H1 (cell line): ENCODE results near the gene SLC12A2. TPM values are rescaled to one million over a fixed set of nuclear protein-coding genes. Genes with fewer than 3 reads are reported as not detected.

Experiments used
- CTCF ChIA-PET: fragments of 300-600 bp; sonication (Branson Sonifier 250); formaldehyde crosslinking; loops from one replicate; lab custom pipeline; 2021; ENCODE audit not compliant: partially characterized antibody; lab: Charles Lee
- POLR2A ChIA-PET: fragments of 300-600 bp; sonication (Branson Sonifier 250); formaldehyde crosslinking; loops from one replicate; lab custom pipeline; 2021; ENCODE audit warnings: inconsistent platforms; ENCODE audit not compliant: partially characterized antibody; lab: Charles Lee
- DNase-seq, 2 experiments: peaks; one replicate each; pipeline versions ENCODE4 v3.0.0 to v3.0.0-alpha.2; 2010 to 2022; ENCODE audit warnings: low spot score in 2 of 2, low read depth in 1 of 2, mixed read lengths in 1 of 2
- FAIRE-seq: peaks from 2 replicates; lab custom pipeline; 2011; peaks lifted over from hg19 to GRCh38; lab: Jason Lieb, UNC
- H2AFZ ChIP-seq: 2 replicates; pipeline ENCODE4 v1.8.1; 2012; ENCODE audit warnings: low read length, inconsistent platforms
- H2AK5ac ChIP-seq: 2 replicates; pipeline ENCODE4 v1.6.1; 2013; ENCODE audit warnings: low read depth, low read length
- H2BK120ac ChIP-seq: replicated peaks from 2 replicates; pipeline ENCODE3; 2013; ENCODE audit warnings: low read depth, low read length, inconsistent platforms
- H2BK12ac ChIP-seq: 2 replicates; pipeline ENCODE4 v1.6.1; 2013; ENCODE audit warnings: low read depth, low read length
- H2BK15ac ChIP-seq: 2 replicates; pipeline ENCODE4 v1.6.1; 2013; ENCODE audit warnings: low read length
- H2BK20ac ChIP-seq: 2 replicates; pipeline ENCODE4 v1.6.1; 2013; ENCODE audit warnings: low read length
- H2BK5ac ChIP-seq: 2 replicates; pipeline ENCODE4 v1.6.1; 2013; ENCODE audit warnings: low read depth, low read length
- H3K14ac ChIP-seq: 2 replicates; pipeline ENCODE4 v1.6.1; 2013; ENCODE audit warnings: inconsistent platforms; ENCODE audit not compliant: insufficient read length
- H3K18ac ChIP-seq: 2 replicates; pipeline ENCODE4 v1.6.1; 2013; ENCODE audit warnings: low read length; ENCODE audit errors: extremely low read depth
- H3K23ac ChIP-seq: 2 replicates; pipeline ENCODE4 v1.6.1; 2013; ENCODE audit warnings: inconsistent platforms; ENCODE audit not compliant: insufficient read length
- H3K23me2 ChIP-seq: 2 replicates; pipeline ENCODE4 v1.6.1; 2013; ENCODE audit warnings: low read depth, low read length
- H3K27ac ChIP-seq: 2 replicates; pipeline ENCODE4 v1.6.1; 2011; ENCODE audit warnings: low read depth, low read length, inconsistent platforms
- H3K27me3 ChIP-seq, 4 experiments: replicated peaks in 1 of 4; 1 replicate in 1 of 4; 2 replicates in 3 of 4; pipeline versions ENCODE4 v1.6.1 to v1.8.1; 2011 to 2013; ENCODE audit warnings: low read length in 3 of 4, mild to moderate bottlenecking in 3 of 4, inconsistent platforms in 2 of 4, mixed read lengths in 2 of 4, moderate library complexity in 1 of 4; ENCODE audit not compliant: control insufficient read depth in 3 of 4, insufficient read depth in 3 of 4; ENCODE audit errors: extremely low read depth in 1 of 4
- H3K36me3 ChIP-seq, 4 experiments: 2 replicates each; pipeline versions ENCODE4 v1.6.1 to v1.8.1; 2011 to 2013; ENCODE audit warnings: mild to moderate bottlenecking in 4 of 4, low read length in 3 of 4, moderate library complexity in 2 of 4, control low read depth in 1 of 4, inconsistent platforms in 1 of 4; ENCODE audit not compliant: insufficient read depth in 4 of 4, control insufficient read depth in 2 of 4
- H3K4ac ChIP-seq: replicated peaks from 2 replicates; pipeline ENCODE3; 2013; ENCODE audit warnings: low read length, low read depth, mixed read lengths, inconsistent platforms; ENCODE audit not compliant: insufficient read length
- H3K4me1 ChIP-seq, 4 experiments: replicated peaks in 1 of 4; 1 replicate in 1 of 4; 2 replicates in 3 of 4; pipeline versions ENCODE4 v1.6.1 to v1.8.1; 2011 to 2013; ENCODE audit warnings: low read length in 3 of 4, inconsistent platforms in 2 of 4, mixed read lengths in 1 of 4; ENCODE audit not compliant: insufficient read depth in 4 of 4, control insufficient read depth in 3 of 4
- H3K4me2 ChIP-seq, 2 experiments: 2 replicates each; pipeline versions ENCODE4 v1.6.1 to v1.8.1; 2011 to 2013; ENCODE audit warnings: low read depth in 2 of 2, low read length in 2 of 2, control low read depth in 1 of 2, inconsistent platforms in 1 of 2, mild to moderate bottlenecking in 1 of 2; ENCODE audit not compliant: insufficient read depth in 1 of 2
- H3K4me3 ChIP-seq, 4 experiments: fragments of 200-600, 300-600 bp in 1 of 4; sonication (generic), shearing (Covaris generic), sonication (Bioruptor Twin) in 1 of 4; 2 replicates each; pipeline versions ENCODE4 v1.5.1 to v1.8.1; 2011 to 2016; ENCODE audit warnings: low read length in 4 of 4, low read depth in 3 of 4, control low read depth in 2 of 4, inconsistent platforms in 2 of 4, mild to moderate bottlenecking in 2 of 4, mixed read lengths in 1 of 4, moderate library complexity in 1 of 4; ENCODE audit not compliant: insufficient read depth in 2 of 4; ENCODE audit errors: extremely low read depth in 1 of 4
- H3K56ac ChIP-seq: replicated peaks from 2 replicates; pipeline ENCODE3; 2013; ENCODE audit warnings: low read depth, mild to moderate bottlenecking, mixed read lengths, low read length, inconsistent platforms; ENCODE audit not compliant: insufficient read length
- H3K79me1 ChIP-seq: 2 replicates; pipeline ENCODE4 v1.6.1; 2013; ENCODE audit warnings: low read depth, low read length, control low read depth
- H3K79me2 ChIP-seq, 2 experiments: 2 replicates each; pipeline versions ENCODE4 v1.6.1 to v1.8.1; 2012 to 2013; ENCODE audit warnings: low read length in 2 of 2, mild to moderate bottlenecking in 2 of 2, inconsistent platforms in 1 of 2; ENCODE audit not compliant: insufficient read depth in 2 of 2, control insufficient read depth in 1 of 2
- H3K9ac ChIP-seq, 4 experiments: replicated peaks in 1 of 4; 1 replicate in 1 of 4; 2 replicates in 3 of 4; pipeline versions ENCODE4 v1.6.1 to v1.8.1; 2011 to 2013; ENCODE audit warnings: low read depth in 3 of 4, low read length in 3 of 4, control low read depth in 2 of 4, mild to moderate bottlenecking in 2 of 4, moderate library complexity in 2 of 4, inconsistent platforms in 1 of 4; ENCODE audit errors: extremely low read depth in 1 of 4
- H3K9me3 ChIP-seq, 2 experiments: 2 replicates each; pipeline versions ENCODE4 v1.6.1 to v1.8.1; 2012 to 2013; ENCODE audit warnings: mild to moderate bottlenecking in 2 of 2, moderate library complexity in 2 of 2, control low read depth in 1 of 2, inconsistent platforms in 1 of 2, low read depth in 1 of 2, low read length in 1 of 2, mixed read lengths in 1 of 2; ENCODE audit not compliant: insufficient read depth in 2 of 2
- H4K20me1 ChIP-seq, 2 experiments: replicated peaks in 1 of 2; 2 replicates each; pipeline versions ENCODE3 to v1.8.1; 2011 to 2013; ENCODE audit warnings: inconsistent platforms in 2 of 2, low read length in 2 of 2, mild to moderate bottlenecking in 1 of 2; ENCODE audit not compliant: insufficient read depth in 2 of 2, control insufficient read depth in 1 of 2
- H4K5ac ChIP-seq: 2 replicates; pipeline ENCODE4 v1.6.1; 2013; ENCODE audit warnings: low read length, low read depth, mixed read lengths, inconsistent platforms; ENCODE audit not compliant: insufficient read length
- H4K8ac ChIP-seq: 2 replicates; pipeline ENCODE4 v1.8.0; 2013; ENCODE audit warnings: mild to moderate bottlenecking, moderate library complexity, low read length, inconsistent platforms; ENCODE audit not compliant: insufficient read depth; ENCODE audit errors: extremely low read depth
- H4K91ac ChIP-seq: replicated peaks from 2 replicates; pipeline ENCODE3; 2013; ENCODE audit warnings: low read length, mixed read lengths, inconsistent platforms; ENCODE audit not compliant: insufficient read length
- ASH2L ChIP-seq: fragments of 200-600, 300-600 bp; sonication (generic); IDR thresholded peaks from one replicate; pipeline ENCODE4 v1.7.1; 2017; ENCODE audit warnings: low read length
- CBX5 ChIP-seq: fragments of 300-800, 300-1000 bp; sonication (generic); IDR thresholded peaks from 2 replicates; pipeline ENCODE4 v1.7.1; 2016; ENCODE audit warnings: antibody characterized with exemption, low read length, low read depth
- CEBPB ChIP-seq: IDR thresholded peaks from 2 replicates; pipeline ENCODE4 v1.6.1; 2012; ENCODE audit warnings: low read depth, low read length
- RFX5 ChIP-seq: IDR thresholded peaks from 2 replicates; pipeline ENCODE4 v1.6.1; 2011; ENCODE audit warnings: low read depth, low read length, improper control_type of control experiment, borderline replicate concordance
- SRF ChIP-seq: IDR thresholded peaks from 2 replicates; pipeline ENCODE4 v1.6.1; 2011; ENCODE audit warnings: mild to moderate bottlenecking, low read depth, low read length, moderate library complexity
- WGBS, 2 experiments: shearing (Covaris generic) in 1 of 2; methylation state at CpG; one replicate each; pipeline versions ENCODE4 v1.1.6 to v1.1.7; 2013 to 2015; ENCODE audit warnings: low lambda C conversion rate in 2 of 2, mixed read lengths in 2 of 2, inconsistent platforms in 1 of 2, low coverage in 1 of 2, missing lambda C conversion rate in 1 of 2; ENCODE audit not compliant: insufficient replicate concordance in 2 of 2, insufficient coverage in 1 of 2, insufficient read length in 1 of 2; ENCODE audit errors: extremely low coverage in 1 of 2, missing lambda C conversion rate in 1 of 2; 5-methylcytosine and 5-hydroxymethylcytosine counted together
- polyA plus RNA-seq, 7 experiments: library from polyadenylated mRNA; depleted of rRNA in 3 of 7; stranded (reverse) in 5 of 7; unstranded in 2 of 7; fragments of >200 nt in 5 of 7; fragments of 200-250 nt in 2 of 7; gene quantifications; 1 replicate in 5 of 7; 2 replicates in 1 of 7; 4 replicates in 1 of 7; pipeline versions ENCODE4 v1.2.1 to v1.2.3, GENCODE V29; 2011 to 2013; ENCODE audit warnings: missing spikeins in 2 of 7, mixed read lengths in 2 of 7
- total RNA-seq: library from RNA; stranded (reverse); fragmentation: NEBNext Ultra II Directional; extraction: Animal tissue kit (Norgen Biotek cat#: 25700); gene quantifications from 2 replicates; pipeline ENCODE4 v1.2.1, GENCODE V29; 2021

The SLC12A2 gene
- total and polyA plus RNA-seq, 2 of the 8 experiments (the other 6 are each of a cell fraction or from before 2014, with no cell fraction given): 2.6 to 16.2 TPM

DNA sequence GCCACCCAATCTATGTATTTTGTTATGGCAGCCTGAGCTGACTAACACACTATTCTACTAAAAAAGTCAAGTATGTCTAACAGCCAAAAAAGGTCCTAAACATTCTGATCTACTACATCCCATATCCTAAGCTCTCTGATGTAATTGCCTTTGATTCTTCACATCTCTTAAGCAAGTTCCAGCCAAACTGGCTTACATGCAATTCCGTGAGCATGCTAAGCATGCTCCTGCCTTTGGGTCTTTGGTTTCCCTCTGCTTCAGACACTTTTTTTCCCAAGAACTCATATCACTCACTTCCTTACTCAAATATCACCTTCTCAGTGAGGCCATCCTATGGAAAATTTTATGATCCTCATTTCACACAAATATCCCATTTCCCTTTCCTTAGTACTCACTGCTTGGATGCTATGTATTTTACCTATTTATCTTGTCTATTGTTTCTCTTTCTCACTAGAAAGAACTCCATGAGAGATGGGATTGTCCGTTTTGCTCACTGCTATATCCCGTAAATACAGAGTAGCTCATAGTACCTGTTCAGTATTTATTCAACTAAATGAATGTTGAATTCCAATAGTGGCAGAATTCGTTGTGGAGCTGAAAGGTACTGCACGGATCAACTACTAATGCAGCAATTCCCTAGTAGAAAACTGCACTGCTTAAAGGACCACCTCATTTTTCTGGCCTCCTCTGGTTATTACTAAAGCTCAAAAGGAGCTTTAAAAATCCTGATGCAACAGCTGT is 2.3 kb upstream of the SLC12A2 start:
- ChIA-PET POLR2A (interaction anchor here (0.9 kb wide), 1 partner anchor 12 kb away, joined by 4 read pairs; no protein-coding TSS in a partner anchor), CTCF (interaction anchor here (0.6 to 1.6 kb wide), 6 partner anchors 11 to 1563 kb away, joined by 3 to 7 read pairs (median 3); no protein-coding TSS in a partner anchor)
- Histone ChIP-seq H2AK5ac (no peak overlapping the region), H3K9me3 (no peaks in the 10 kb centered on the region), H4K20me1 (peaks cover 8 to 12% of the 10 kb centered on the region in 2 experiments), H4K5ac (no peak overlapping the region), H3K79me1 (0 out of 2 replicates have a peak, but pooled peaks cover 2% of the 10 kb centered on the region), H2BK5ac (no peak overlapping the region), H4K8ac (no peak overlapping the region), H3K27ac (no peak overlapping the region), H3K79me2 (peaks cover 0 to 9% of the 10 kb centered on the region in 2 experiments; a peak in 2 of 4 replicates), H3K23ac (no peak overlapping the region), H3K14ac (no peak overlapping the region), H3K9ac (no peak overlapping the region), H2AFZ (no peak overlapping the region), H2BK12ac (no peak overlapping the region), H3K4ac (no peak overlapping the region), H3K23me2 (peaks cover 10% of the 10 kb centered on the region), H2BK15ac (no peak overlapping the region), H3K56ac (no peak overlapping the region), H3K4me1 (peaks cover 2 to 11% (median 3%) of the 10 kb centered on the region in 4 experiments; a peak in 6 of 7 replicates), H3K18ac (no peak overlapping the region), H3K4me3 (peak overlapping the region in 1 of 4 experiments; percentile 14; a peak in 1 of 8 replicates), H3K4me2 (no peak overlapping the region), H3K36me3 (no peaks in the 10 kb centered on the region), H3K27me3 (peaks cover 0 to 16% (median 9%) of the 10 kb centered on the region in 4 experiments; a peak in 4 of 7 replicates), H4K91ac (no peak overlapping the region), H2BK20ac (no peak overlapping the region), H2BK120ac (no peak overlapping the region)
- no peak for FAIRE-seq
- WGBS, 2 experiments: 84% methylated on average over 5 of the region's 5 CpGs; no CpG with 5 or more reads in 1 of the 2 experiments
- DNase-seq: no peak
- TF ChIP-seq RFX5: no peak
- TF ChIP-seq CBX5: no peak
- no peak for TF ChIP-seq ASH2L
- no peak for TF ChIP-seq SRF
- TF ChIP-seq CEBPB: no peak
